PC-9 (cell line): ENCODE results near the gene TMEM74B. TPM values are rescaled to one million over a fixed set of nuclear protein-coding genes. Genes with fewer than 3 reads are reported as not detected.

Source experiments
- BruUV-seq: library from RNA; stranded (reverse); fragments of 400-500 nt; replicated peaks from 2 replicates; lab custom pipeline; 2021; lab: Mats Ljungman, UMichigan
- CTCF ChIA-PET: fragments of 300-600 bp; sonication (Branson Sonifier 250); formaldehyde crosslinking; loops from one replicate; lab custom pipeline; 2022; ENCODE audit warnings: antibody characterized with exemption; lab: Charles Lee
- POLR2A ChIA-PET: fragments of 300-600 bp; sonication (Branson Sonifier 250); formaldehyde crosslinking; loops from one replicate; lab custom pipeline; 2022; ENCODE audit warnings: antibody characterized with exemption; ENCODE audit not compliant: unreplicated experiment; lab: Charles Lee
- DNase-seq, 2 experiments: peaks; one replicate each; pipeline versions ENCODE4 v3.0.0 to v3.0.0-alpha.2; 2015 to 2022; ENCODE audit warnings: mixed read lengths in 1 of 2
- H2AFZ ChIP-seq: fragments of 200-600 bp; sonication (generic); 2 replicates; pipeline ENCODE4 v1.8.1; 2017; ENCODE audit warnings: antibody characterized with exemption
- H3F3A ChIP-seq: fragments of 200-600 bp; sonication (generic); 2 replicates; pipeline ENCODE4 v1.8.1; 2017; ENCODE audit warnings: antibody characterized with exemption, mild to moderate bottlenecking, low read depth; ENCODE audit not compliant: insufficient read depth
- H3K27ac ChIP-seq: fragments of 200-600 bp; sonication (generic); 2 replicates; pipeline ENCODE4 v1.6.1; 2016; ENCODE audit warnings: mixed run types
- H3K27me3 ChIP-seq: fragments of 200-600 bp; sonication (generic); 2 replicates; pipeline ENCODE4 v1.6.1; 2016; ENCODE audit warnings: low read depth, mixed run types; ENCODE audit not compliant: insufficient read depth
- H3K36me3 ChIP-seq: fragments of 200-600 bp; sonication (generic); 2 replicates; pipeline ENCODE4 v1.6.1; 2016; ENCODE audit warnings: low read depth, mixed run types
- H3K4me1 ChIP-seq: fragments of 200-600 bp; sonication (generic); replicated peaks from 2 replicates; pipeline ENCODE4 v1.6.1; 2016; ENCODE audit warnings: mixed run types; ENCODE audit not compliant: insufficient read depth
- H3K4me2 ChIP-seq: fragments of 200-600 bp; sonication (generic); 2 replicates; pipeline ENCODE4 v1.6.1; 2017; ENCODE audit warnings: mixed run types
- H3K4me3 ChIP-seq: fragments of 200-600 bp; sonication (generic); 2 replicates; pipeline ENCODE4 v1.6.1; 2016; ENCODE audit warnings: mixed run types
- H3K79me2 ChIP-seq: fragments of 200-600 bp; sonication (generic); 2 replicates; pipeline ENCODE4 v1.6.1; 2017; ENCODE audit warnings: low read depth, mixed run types
- H3K9me2 ChIP-seq: fragments of 200-600 bp; sonication (generic); 2 replicates; pipeline ENCODE4 v1.8.1; 2017; ENCODE audit warnings: mild to moderate bottlenecking; ENCODE audit not compliant: insufficient read depth
- H3K9me3 ChIP-seq: fragments of 200-600 bp; sonication (generic); 2 replicates; pipeline ENCODE4 v1.8.1; 2016; ENCODE audit warnings: low read depth; ENCODE audit not compliant: insufficient read depth
- H4K20me1 ChIP-seq: fragments of 200-600 bp; sonication (generic); 2 replicates; pipeline ENCODE4 v1.8.1; 2017; ENCODE audit not compliant: insufficient read depth
- EZH2 ChIP-seq: fragments of 200-600 bp; sonication (generic); IDR thresholded peaks from 2 replicates; pipeline ENCODE4 v1.8.0; 2017; ENCODE audit warnings: antibody characterized with exemption, low read depth
- intact Hi-C: fragments of 100-400 bp; cut with micrococcal nuclease; formaldehyde crosslinking; loops from one replicate; pipeline ENCODE4 v1.10.0; 2022; ENCODE audit not compliant: unreplicated experiment
- total RNA-seq: library from RNA; stranded (reverse); gene quantifications from 2 replicates; pipeline ENCODE4 v1.2.3, GENCODE V29; 2021
- TF ChIP-seq, protein P1 (sequence below): fragments of 200-600 bp; sonication (generic); conservative IDR thresholded peaks from 2 replicates; pipeline ENCODE4 v1.6.1; 2017; ENCODE audit warnings: mixed run types, antibody characterized with exemption, mild to moderate bottlenecking, moderate library complexity

TMEM74B gene
- total RNA-seq, 1 experiment from 2014 or later: 0.44 TPM

DNA sequence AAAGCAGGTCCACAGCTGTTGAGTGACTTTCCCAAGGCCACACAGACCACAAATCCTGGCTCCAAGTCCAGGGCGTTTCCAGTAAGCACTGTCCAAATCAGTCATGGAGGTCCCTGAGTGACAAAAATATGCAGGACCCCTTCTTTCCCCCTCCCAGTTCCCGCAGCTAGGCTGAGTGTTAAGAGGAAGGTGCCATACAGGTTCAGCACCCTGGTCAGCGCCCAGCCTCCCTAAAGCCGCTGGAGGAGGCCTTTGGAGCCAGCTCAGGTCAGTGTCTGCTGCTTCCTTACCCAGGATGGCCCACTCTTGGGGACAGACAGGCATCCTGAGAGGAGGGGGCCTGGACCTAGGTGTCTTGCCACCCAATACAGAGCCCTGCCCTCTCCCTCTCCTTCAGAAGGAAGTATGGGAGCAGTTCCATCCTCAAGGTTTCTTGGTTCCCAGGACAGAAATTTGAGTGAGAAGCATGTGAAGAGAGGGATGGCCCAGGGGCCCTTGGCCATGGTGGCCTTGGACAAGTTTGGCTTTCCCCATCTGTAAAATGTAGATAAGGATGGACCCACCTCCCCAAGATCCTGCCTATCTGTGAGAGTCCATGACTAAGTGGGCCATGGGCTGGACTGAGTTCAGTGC is 13.2 kb downstream of the TMEM74B start:
- Histone ChIP-seq H3K27ac (no peak overlapping the region), H2AFZ (no peak overlapping the region), H3K27me3 (no peaks in the 10 kb centered on the region), H3K9me2 (no peaks in the 10 kb centered on the region), H3K4me3 (no peak overlapping the region), H3K79me2 (no peaks in the 10 kb centered on the region), H3K9me3 (no peaks in the 10 kb centered on the region), H3F3A (no peaks in the 10 kb centered on the region), H3K36me3 (no peaks in the 10 kb centered on the region), H4K20me1 (peaks cover 3% of the 10 kb centered on the region; the same call in 1 of the 2 replicates), H3K4me2 (no peak overlapping the region), H3K4me1 (no peaks in the 10 kb centered on the region)
- TF ChIP-seq, protein P1, sequence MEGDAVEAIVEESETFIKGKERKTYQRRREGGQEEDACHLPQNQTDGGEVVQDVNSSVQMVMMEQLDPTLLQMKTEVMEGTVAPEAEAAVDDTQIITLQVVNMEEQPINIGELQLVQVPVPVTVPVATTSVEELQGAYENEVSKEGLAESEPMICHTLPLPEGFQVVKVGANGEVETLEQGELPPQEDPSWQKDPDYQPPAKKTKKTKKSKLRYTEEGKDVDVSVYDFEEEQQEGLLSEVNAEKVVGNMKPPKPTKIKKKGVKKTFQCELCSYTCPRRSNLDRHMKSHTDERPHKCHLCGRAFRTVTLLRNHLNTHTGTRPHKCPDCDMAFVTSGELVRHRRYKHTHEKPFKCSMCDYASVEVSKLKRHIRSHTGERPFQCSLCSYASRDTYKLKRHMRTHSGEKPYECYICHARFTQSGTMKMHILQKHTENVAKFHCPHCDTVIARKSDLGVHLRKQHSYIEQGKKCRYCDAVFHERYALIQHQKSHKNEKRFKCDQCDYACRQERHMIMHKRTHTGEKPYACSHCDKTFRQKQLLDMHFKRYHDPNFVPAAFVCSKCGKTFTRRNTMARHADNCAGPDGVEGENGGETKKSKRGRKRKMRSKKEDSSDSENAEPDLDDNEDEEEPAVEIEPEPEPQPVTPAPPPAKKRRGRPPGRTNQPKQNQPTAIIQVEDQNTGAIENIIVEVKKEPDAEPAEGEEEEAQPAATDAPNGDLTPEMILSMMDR: no peak
- TF ChIP-seq EZH2: no peak
- intact Hi-C loops: no loop called here
- BruUV-seq: no TSS peak
- ChIA-PET POLR2A (no interaction called here), CTCF (no interaction called here)
- peak in 1 of 2 experiments; percentile 28 for DNase-seq

DNA sequence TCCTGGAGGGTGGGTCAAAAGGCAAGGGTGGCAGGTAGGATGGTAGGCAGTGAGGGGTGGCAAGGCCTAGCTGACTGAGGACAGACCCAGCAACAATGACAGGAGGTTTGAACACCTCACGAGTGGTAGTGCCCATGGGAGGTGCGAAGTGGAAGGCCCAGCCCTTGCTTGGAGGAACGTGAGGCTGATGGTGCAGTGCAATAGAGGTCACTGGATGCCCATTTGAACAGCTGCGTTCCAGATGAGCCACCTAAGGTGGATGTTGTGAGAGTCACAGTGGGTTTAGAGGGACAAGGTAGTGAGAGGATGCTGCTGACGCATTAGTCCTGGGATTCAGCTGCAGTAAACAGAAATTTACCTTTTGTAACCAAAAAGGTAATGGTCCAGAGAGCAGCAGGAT is 15.6 kb downstream of the TMEM74B start:
- Histone ChIP-seq H3K27me3 (no peaks in the 10 kb centered on the region), H3K27ac (no peak overlapping the region), H3K4me1 (no peaks in the 10 kb centered on the region), H2AFZ (no peak overlapping the region), H3F3A (no peaks in the 10 kb centered on the region), H3K9me2 (no peaks in the 10 kb centered on the region), H4K20me1 (peaks cover 3% of the 10 kb centered on the region; the same call in 1 of the 2 replicates), H3K4me2 (no peak overlapping the region), H3K9me3 (no peaks in the 10 kb centered on the region), H3K79me2 (no peaks in the 10 kb centered on the region), H3K4me3 (no peak overlapping the region), H3K36me3 (no peaks in the 10 kb centered on the region)
- ChIA-PET POLR2A (no interaction called here), CTCF (no interaction called here)
- intact Hi-C loops: no loop called here
- no TSS peak for BruUV-seq
- TF ChIP-seq, protein P1: no peak
- TF ChIP-seq EZH2: no peak
- DNase-seq: no peak

DNA sequence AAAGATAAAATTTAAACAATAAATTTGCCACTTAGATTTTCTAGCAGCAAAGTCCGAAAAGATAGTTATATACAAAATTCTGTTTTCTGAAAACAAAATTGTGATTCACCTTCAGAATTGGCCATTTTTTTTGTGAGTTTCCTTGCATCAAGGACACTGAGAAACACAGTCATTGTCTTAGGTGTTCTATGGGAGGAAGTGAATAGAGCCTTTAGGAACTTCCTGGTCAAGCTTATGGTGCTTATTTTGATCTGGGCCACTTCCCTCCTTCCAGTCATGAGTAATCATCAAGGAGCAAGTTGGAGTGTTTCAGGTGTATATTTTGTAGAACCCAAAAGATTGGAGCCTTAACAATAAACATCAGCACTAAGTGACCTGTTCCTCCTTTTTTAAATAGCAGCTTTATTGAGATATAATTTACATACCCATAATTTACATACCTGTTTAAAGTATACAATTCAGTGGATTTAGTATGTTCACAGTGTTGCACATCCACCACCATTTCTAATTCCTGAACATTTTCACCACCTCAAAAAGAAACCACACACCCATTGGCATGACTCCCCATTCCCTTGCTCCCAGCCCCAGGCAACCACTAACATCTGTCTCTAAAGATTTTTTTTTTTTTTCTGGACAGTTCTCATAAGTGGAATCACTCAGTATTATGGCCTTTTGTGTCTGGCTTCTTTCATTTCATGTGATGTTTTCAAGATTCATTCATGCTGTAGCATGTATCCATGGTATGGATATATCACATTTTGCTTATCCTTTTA is 17.6 kb downstream of the TMEM74B start:
- TF ChIP-seq, protein P1: no peak
- TF ChIP-seq EZH2: no peak
- Histone ChIP-seq H3F3A (no peaks in the 10 kb centered on the region), H3K36me3 (0 out of 2 replicates have a peak, but pooled peaks cover 5% of the 10 kb centered on the region), H3K79me2 (no peaks in the 10 kb centered on the region), H3K4me2 (no peak overlapping the region), H3K27me3 (no peaks in the 10 kb centered on the region), H4K20me1 (peaks cover 3% of the 10 kb centered on the region; the same call in 1 of the 2 replicates), H3K9me2 (no peaks in the 10 kb centered on the region), H3K4me1 (no peaks in the 10 kb centered on the region), H3K9me3 (no peaks in the 10 kb centered on the region), H3K4me3 (no peak overlapping the region), H3K27ac (no peak overlapping the region), H2AFZ (no peak overlapping the region)
- intact Hi-C loops: no loop called here
- ChIA-PET POLR2A (no interaction called here), CTCF (interaction anchor here (0.5 kb wide), 1 partner anchor 1062 kb away, joined by 3 read pairs; no protein-coding TSS in a partner anchor)
- no TSS peak for BruUV-seq
- DNase-seq: no peak
